Measurements from ENCODE around the gene OSBPL2.

- TF ChIP-seq CTCF (IDR thresholded peaks at IDR 0.05) = no peak
- no peak for TF ChIP-seq POLR2A (IDR thresholded peaks at IDR 0.05)
Measured at GRCh38 chr20:62305765-62306413, 67.6 kb downstream of the OSBPL2 start.
